HG03571 (cell line): ENCODE results near the gene TMEM97.

Experiments
- ATAC-seq: cut with Tn5 transposase; IDR thresholded peaks from one replicate; pipeline ENCODE4 v1.9.1; 2021; ENCODE audit not compliant: unreplicated experiment

Gene TMEM97

GRCh38 chr17:28315846-28316705, 2.9 kb upstream of the TMEM97 start:
- no peak for ATAC-seq

GRCh38 chr17:28317099-28317965, 1.7 kb upstream of the TMEM97 start:
- no peak for ATAC-seq

DNA sequence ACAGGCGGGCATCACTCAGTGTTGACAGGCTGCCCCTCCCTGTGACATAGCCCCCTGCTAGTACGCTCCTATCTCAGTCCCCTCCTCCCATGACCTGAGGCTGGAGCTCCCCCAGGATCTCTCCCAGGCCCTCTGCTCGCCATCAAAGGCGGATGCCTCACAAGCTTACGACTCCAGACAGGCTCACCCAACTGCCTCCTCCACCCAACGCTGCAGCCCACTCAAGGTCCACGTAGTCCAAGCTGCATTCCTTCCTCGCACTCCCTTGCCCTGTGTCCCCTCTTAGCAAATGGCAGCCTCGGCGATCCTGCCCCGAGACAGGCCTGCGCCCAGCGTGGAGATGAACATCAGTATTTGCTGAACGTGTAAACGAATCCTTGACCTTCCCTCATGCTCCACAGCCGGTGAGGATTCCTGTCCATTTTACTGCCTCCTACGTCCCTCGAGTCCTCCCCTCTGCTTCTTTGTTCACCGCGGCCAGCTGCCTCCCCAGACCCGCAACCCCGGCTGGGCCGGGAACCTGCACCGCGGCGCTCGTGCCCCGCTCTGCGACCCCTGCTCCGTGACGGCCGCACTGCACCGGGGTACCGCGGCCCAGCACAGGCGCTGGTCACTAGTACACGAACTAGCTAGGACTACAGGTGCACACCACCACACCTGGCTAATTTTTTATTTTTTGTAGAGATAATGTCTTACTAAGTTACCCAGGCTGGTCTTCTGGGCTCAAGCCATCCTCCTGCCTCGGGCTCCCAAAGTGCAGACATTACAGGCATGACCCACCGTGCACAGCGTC, 838 bp upstream of the TMEM97 start:
- peak; percentile 4 for ATAC-seq

- ATAC-seq = no peak
These were observed 567 bp downstream of the TMEM97 start for GRCh38 chr17:28319598-28319935.

GRCh38 chr17:28320215-28321061, 1.4 kb downstream of the TMEM97 start:
- ATAC-seq = no peak

DNA sequence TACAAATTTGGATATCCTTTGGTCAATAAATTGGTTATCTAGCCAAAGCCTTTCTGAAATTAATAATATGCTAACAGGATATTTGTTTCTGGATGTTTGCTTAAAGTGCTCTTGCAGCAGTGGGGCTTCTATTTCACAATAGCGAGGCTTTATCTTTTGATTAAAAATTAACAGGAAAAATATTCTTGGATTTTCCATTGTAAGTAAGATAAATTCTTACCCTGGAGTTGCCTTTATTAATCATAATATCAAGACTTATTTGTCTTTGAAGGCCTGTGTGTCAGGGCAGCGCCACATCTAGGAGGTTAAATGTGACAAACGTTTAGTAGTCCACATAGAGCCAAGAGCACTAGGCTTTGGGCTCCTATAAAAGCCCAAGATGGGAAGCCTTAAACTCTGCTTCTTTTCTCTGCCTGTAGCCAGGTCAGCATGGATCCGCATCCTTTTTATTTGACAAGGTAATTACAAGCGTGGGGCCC, 5.3 kb downstream of the TMEM97 start:
- ATAC-seq = no peak

DNA sequence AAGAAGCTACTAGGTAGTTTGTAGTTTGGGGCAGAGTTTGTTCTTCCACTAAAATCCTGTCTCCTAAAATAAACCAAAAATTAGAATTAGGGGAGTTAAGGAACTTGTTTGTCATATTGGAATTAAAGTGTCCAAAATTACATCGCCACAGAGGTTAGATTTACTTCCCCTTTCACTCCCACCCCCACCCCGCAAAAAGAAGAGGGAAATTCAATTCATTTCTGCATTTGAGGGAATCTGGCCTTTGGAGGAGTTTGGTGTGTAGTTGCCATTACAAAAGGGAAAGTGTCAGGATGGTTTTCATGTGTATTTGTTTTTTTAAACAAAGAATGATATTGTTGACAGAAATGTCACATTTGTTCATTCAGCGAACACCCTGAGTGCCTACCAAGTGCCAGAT, 5.8 kb downstream of the TMEM97 start:
- no peak for ATAC-seq

GRCh38 chr17:28325211-28325610, 6.2 kb downstream of the TMEM97 start:
- no peak for ATAC-seq

GRCh38 chr17:28326114-28326513, 7.1 kb downstream of the TMEM97 start:
- no peak for ATAC-seq

- no peak for ATAC-seq
These were observed 8.1 kb downstream of the TMEM97 start for GRCh38 chr17:28327031-28327607.

GRCh38 chr17:28327709-28328108, 8.7 kb downstream of the TMEM97 start:
- no peak for ATAC-seq

- ATAC-seq = no peak
These were observed 9.3 kb downstream of the TMEM97 start for GRCh38 chr17:28328325-28328724.

DNA sequence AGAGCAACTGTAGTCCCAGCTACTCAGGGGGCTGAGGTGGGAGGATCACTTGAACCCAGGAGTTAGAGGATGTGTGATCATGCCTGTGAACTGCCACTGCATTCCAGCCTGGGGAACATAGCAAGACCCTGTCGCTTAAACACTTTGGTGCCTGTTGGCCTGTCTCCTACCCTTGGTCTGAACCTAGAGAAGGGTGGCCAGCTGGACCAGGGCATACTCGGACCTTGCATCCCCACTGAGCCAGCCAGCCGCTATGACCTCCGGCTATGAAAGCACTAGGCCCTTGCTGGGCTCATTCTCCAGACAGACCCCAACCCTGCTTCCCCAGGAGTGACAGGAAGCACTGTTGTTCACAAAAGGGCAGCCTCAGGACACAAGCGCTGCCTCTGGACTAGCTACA, 11.7 kb downstream of the TMEM97 start:
- ATAC-seq = no peak

GRCh38 chr17:28331891-28332420, 13.0 kb downstream of the TMEM97 start:
- no peak for ATAC-seq

GRCh38 chr17:28333083-28333746, 14.2 kb downstream of the TMEM97 start:
- no peak for ATAC-seq

DNA sequence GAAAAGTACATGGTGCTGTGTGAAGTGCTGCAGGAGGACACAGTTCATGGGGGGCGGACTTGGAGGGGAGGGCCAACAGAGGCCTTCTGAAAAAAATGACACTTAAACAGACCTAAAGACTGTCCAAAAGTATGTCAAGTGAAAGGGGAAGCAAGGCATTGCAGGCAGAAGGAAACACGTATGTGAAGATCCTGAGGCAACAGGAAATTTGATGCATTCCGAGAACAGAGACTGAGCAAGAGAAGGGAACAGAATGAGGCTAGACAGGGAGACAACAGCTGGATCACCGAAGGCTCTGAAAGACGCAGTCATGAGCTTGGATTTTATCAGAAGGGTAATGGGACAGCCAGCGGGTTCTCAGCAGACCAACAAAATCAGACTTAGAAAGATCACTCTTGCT, 15.2 kb downstream of the TMEM97 start:
- no peak for ATAC-seq

GRCh38 chr17:28334666-28335200, 15.7 kb downstream of the TMEM97 start:
- no peak for ATAC-seq

- peak; percentile 94 for ATAC-seq
These were observed 16.4 kb downstream of the TMEM97 start, which contains the start of the genes IFT20 and TNFAIP1 for GRCh38 chr17:28335201-28335958. Gene IFT20, minus strand, starts transcription at chr17:28335472. Its CDS starts 3,487 bp downstream, at chr17:28331985. Gene TNFAIP1, plus strand, starts transcription at chr17:28335761. Its CDS starts 3,761 bp downstream, at chr17:28339522.
